Stimulated activated CD8-positive, alpha-beta memory T cell treated with anti-CD3 and anti-CD28 coated beads, Interleukin-12 subunit alpha, Interleukin-12 subunit beta, amount 100 ng/mL, for 24 hours (primary cell): ENCODE results near the gene SERPINB8.

ENCODE experiments used
- DNase-seq: peaks from one replicate; pipeline ENCODE4 v3.0.0-alpha.2; 2020; ENCODE audit errors: extremely low read depth

The SERPINB8 gene

DNA sequence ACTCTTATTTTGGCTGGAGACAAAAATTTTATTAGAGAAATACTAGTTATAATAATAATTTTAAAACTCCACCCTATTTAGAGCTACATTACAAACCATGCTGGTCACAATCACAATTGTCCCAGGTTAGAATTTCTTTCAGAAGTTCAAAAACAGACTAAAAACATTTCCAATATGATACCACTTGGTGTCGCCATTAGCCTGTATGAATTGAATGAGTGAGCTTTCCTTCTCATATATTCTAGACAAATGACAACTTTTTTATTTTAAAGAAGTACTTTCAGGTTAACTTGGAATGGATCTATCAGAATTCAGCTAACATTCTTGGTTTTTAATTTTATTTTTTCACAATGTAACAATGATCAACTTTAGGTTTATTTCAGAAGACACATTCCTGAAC lies 48.0 kb downstream of the SERPINB8 start:
- DNase-seq: no peak

DNA sequence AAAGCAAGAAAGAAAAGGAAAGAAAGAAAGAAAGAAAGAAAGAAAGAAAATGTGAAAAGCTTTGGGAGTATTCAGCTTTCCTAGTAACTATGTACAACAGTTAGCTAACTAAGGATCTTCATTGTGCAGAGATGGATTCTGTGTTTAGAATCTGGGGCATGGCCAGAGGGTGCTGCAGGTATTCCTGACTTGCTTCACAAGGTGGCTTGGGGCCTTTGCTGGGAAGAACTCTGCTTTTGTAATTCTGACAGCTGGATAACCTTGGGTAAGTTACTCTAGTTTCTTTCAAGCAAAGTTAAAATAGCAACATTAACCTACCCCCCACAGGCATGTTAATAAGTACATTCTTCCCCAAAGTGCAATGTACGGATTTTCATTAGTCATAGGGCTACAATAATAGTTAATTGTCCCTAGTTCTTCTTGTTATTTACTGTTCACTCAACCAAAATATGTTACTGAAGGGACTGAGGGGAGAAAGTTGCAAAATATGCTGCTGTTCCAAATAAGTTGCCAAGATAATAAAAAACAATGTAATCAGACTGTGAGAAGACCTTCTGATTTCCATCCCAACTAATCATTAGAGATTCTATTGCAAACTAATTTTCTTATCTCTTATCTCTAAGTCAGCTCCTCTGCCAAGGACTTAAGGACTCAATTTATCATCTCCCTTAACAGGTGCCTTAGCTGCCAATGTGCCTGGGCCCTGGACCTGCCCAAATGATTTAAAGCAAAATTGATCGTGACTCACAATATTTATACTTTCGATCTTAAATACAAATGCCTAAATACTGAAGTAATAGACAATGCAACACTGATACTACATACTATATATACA lies 50.3 kb downstream of the SERPINB8 start:
- DNase-seq: no peak

DNA sequence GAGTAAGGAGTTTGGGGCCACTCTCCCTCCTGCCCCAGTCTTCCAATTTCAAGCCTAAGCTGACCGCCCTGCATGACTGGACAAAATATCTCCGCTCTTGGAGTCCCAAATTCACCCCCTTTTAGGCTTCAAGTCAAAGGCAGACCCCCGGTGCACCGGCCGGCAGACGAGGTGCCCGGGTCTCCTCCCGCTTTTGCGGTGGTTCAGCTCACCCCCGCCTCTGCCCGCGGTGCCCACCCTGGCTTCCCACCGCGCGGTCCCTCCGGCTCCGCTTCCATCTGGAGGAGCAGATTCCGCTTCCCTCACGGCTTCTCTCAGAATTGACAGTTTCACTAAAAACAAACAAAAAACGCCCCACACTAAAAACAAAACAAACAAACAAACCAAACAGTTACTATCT lies 56.5 kb downstream of the SERPINB8 start:
- DNase-seq: no peak

DNA sequence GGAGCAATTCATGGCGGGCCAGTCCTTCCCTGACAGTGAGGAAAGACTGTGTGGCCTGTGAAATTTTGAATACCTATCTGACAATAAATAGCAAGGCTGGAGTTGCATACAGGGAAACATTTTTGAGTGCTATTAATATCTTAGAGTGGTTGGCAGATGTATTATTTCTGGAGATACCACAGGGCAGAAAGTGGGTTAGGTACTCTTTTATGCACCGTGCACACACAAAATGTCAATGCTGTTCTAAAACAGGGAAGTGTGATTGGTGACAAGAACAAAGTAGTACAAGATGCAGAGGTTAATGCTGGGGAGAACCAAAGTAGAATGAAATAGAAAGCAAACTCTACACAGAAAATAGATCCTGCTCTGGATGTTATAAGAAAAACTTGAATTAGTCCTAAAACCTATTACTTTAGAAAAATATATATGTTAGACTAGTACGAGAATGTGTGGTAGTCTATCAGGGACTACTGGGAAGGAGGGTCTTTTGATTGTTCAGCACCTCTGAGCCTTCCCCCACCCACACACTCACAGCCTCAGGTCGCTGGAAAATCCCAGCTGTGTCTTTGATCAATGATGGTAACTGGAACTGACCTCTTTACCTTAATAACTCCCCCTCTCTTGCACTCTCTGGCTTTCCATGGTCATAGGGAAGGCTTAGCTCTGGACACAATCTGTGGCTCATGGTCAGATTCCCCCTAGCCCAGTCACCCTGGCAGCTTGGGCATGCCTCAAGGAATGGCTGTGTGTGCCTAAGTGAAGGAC lies 58.2 kb downstream of the SERPINB8 start:
- DNase-seq: no peak

DNA sequence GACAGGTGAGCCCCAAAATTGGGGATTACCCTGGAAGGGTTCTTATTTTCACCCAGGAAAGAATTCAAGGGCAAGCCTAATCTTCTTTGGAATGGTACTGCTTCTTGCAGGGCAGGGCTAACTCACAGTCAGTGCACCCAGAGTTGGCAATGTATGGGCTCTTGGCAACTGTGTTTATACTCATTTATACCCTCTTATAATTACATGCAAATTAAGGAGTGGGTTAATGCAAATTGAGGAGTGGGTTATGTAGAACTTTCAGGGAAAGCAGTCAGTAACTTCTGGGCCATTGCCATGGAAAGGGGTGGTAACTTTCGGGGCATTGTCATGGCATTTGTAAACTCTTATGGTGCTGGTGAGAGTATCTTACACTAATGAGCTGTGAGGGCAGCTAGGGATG lies 59.2 kb downstream of the SERPINB8 start:
- DNase-seq: no peak

DNA sequence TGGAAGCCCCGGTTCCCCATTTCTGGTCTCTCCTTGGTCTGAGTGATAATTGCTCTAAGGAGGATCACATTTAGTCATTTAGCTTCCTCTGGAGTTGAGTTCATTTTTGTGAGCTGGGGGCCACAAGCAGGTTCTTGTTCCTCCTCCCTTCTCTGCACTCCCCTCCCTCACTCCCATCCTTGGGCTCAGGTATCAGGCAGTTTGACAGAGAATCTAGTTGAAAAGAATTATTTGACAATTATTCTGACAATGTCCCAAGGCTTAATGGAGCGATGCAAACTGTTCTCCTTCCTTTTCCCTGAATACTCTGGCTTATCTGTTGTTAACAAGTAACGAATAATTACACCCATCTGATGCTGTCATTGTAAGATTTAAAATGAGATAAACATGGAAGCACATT lies 61.5 kb downstream of the SERPINB8 start:
- no peak for DNase-seq

DNA sequence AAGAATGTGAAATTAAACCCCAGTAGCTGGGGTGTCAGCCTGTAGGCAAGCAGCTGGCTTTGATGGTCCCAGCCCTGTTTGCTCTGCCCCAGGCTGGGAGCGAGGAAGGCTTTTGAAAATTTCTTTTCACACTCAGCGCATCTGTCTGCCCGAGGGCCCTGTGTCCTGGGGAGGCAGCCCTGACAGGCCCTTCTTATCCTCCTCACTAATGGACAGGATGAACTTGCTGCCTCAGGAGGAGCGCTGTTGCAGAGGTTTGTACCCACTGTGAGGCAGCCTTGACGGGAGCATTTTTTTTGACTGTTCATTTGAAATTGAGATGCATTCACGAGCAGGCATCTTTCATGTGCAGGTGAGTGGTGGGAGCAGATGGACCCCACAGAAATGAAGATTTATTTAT lies 62.4 kb downstream of the SERPINB8 start:
- no peak for DNase-seq

DNA sequence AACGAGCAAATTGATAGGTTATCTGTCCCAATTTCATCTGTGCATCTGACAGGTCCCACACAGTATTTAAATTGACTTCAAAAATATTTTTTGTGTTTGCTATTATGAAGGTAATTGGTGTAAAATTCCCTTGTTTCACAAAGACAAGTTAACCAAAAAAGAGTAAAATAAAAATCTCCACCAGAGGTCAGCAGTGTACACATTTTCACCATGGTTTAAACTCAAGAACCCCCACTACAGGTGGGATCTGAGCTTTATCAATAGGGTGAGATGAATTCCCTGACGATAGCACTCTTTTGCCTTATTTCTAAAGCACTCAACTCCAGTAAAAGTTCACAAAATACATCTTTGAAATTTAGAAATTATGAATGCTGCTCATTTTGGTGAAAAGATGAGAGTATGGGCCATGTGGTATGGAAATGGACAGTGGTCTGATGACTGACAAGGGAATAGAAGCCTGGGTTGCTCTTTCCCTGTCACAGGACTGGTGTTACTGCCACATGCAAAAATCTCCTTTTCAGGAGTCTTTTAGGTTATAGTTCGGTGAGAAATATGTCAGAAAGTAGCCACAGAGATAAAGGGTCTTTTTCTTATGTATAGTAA lies 68.0 kb downstream of the SERPINB8 start:
- DNase-seq: no peak
